Neural cell (in vitro differentiated cells): ENCODE measurements around the gene TADA3.

Experiments
- EP300 ChIP-seq: fragments of 450-650 bp; conservative IDR thresholded peaks from 2 replicates; pipeline ENCODE4 v1.6.1; 2014; ENCODE audit warnings: antibody characterized with exemption, mild to moderate bottlenecking, moderate library complexity; ENCODE audit not compliant: poor library complexity, severe bottlenecking
- EZH2 ChIP-seq: fragments of 200-600, 300-800 bp; shearing (Covaris generic), sonication (generic); IDR thresholded peaks from 2 replicates; pipeline ENCODE4 v1.6.1; 2014; ENCODE audit warnings: antibody characterized with exemption, low read length, borderline replicate concordance, mild to moderate bottlenecking; ENCODE audit not compliant: insufficient read depth, poor library complexity, severe bottlenecking
- SMC3 ChIP-seq: fragments of 450-650 bp; conservative IDR thresholded peaks from 2 replicates; pipeline ENCODE4 v1.6.1; 2014; ENCODE audit warnings: antibody characterized with exemption, mild to moderate bottlenecking, moderate library complexity; ENCODE audit not compliant: poor library complexity
- TAF1 ChIP-seq: IDR thresholded peaks from 2 replicates; pipeline ENCODE4 v1.6.1; 2012; ENCODE audit warnings: low read depth
- TF ChIP-seq, protein P1 (sequence below): fragments of 450-650 bp; IDR thresholded peaks from 2 replicates; pipeline ENCODE4 v1.5.1; 2014; ENCODE audit warnings: antibody characterized with exemption, mild to moderate bottlenecking, moderate library complexity; ENCODE audit not compliant: poor library complexity, severe bottlenecking

DNA sequence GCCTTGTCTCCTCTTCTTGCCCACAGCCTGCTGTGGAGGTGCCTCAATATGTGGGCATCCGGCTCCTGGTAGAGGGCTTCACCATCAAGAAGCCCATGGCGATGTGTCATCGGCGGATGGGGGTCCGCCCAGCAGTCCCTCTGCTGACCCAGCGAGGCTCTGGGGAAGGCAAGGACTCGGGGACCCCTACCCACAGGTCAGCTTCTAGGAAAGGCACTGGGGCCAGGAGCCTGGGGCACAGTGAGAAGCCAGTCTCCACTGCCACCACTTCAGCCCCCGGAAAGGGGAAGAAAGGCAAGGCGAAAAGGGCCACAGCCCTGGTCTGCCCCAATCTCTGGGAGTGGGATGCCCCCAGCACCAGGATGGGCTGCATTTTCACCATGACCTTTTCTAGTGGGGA, 40.8 kb upstream of the TADA3 start:
- TF ChIP-seq, protein P1, sequence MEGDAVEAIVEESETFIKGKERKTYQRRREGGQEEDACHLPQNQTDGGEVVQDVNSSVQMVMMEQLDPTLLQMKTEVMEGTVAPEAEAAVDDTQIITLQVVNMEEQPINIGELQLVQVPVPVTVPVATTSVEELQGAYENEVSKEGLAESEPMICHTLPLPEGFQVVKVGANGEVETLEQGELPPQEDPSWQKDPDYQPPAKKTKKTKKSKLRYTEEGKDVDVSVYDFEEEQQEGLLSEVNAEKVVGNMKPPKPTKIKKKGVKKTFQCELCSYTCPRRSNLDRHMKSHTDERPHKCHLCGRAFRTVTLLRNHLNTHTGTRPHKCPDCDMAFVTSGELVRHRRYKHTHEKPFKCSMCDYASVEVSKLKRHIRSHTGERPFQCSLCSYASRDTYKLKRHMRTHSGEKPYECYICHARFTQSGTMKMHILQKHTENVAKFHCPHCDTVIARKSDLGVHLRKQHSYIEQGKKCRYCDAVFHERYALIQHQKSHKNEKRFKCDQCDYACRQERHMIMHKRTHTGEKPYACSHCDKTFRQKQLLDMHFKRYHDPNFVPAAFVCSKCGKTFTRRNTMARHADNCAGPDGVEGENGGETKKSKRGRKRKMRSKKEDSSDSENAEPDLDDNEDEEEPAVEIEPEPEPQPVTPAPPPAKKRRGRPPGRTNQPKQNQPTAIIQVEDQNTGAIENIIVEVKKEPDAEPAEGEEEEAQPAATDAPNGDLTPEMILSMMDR: no peak
- TF ChIP-seq EZH2 (no peak), SMC3 (no peak), EP300 (no peak), TAF1 (no peak)
